SK-N-SH (cell line): ENCODE measurements around the gene TIAM1. TPM values are rescaled to one million over a fixed set of nuclear protein-coding genes. Genes with fewer than 3 reads are reported as not detected.

ENCODE experiments used
- CTCF ChIA-PET: fragments of 300-600, 350-600 bp; formaldehyde crosslinking; extraction: SDS; loops from one replicate; lab custom pipeline; 2021; lab: Yijun Ruan, JAX
- POLR2A ChIA-PET: fragments of 350-600 bp; sonication (Branson Sonifier 250); formaldehyde crosslinking; extraction: SDS; loops from one replicate; lab custom pipeline; 2020; ENCODE audit warnings: antibody characterized with exemption, inconsistent platforms; lab: Yijun Ruan, JAX
- DNase-seq: peaks from one replicate; pipeline ENCODE4 v3.0.0; 2012
- H2AFZ ChIP-seq: fragments of 200-600 bp; sonication (generic); 2 replicates; pipeline ENCODE4 v1.8.1; 2016; ENCODE audit warnings: antibody characterized with exemption, mild to moderate bottlenecking, low read depth
- H3F3A ChIP-seq: fragments of 200-600 bp; sonication (generic); replicated peaks from 2 replicates; pipeline ENCODE3; 2016; ENCODE audit warnings: antibody characterized with exemption, mild to moderate bottlenecking; ENCODE audit not compliant: insufficient read depth
- H3K27ac ChIP-seq, 2 experiments: fragments of 200-500 bp in 1 of 2; fragments of 200-600 bp in 1 of 2; sonication (Bioruptor generic) in 1 of 2; sonication (generic), shearing (Covaris generic) in 1 of 2; 2 replicates each; pipeline versions ENCODE4 v1.5.1 to v1.6.1; 2014 to 2016; ENCODE audit warnings: low read depth in 2 of 2, inconsistent platforms in 1 of 2, low read length in 1 of 2, mild to moderate bottlenecking in 1 of 2, mixed read lengths in 1 of 2
- H3K27me3 ChIP-seq: fragments of 200-600 bp; sonication (generic), shearing (Covaris generic); 2 replicates; pipeline ENCODE4 v1.6.1; 2016; ENCODE audit warnings: mixed run types; ENCODE audit not compliant: insufficient read depth
- H3K36me3 ChIP-seq, 2 experiments: fragments of 200-500 bp in 1 of 2; fragments of 200-600 bp in 1 of 2; sonication (Bioruptor generic) in 1 of 2; sonication (generic) in 1 of 2; replicated peaks in 1 of 2; 2 replicates each; pipeline versions ENCODE3 to v1.5.1; 2014 to 2016; ENCODE audit warnings: low read length in 1 of 2, mild to moderate bottlenecking in 1 of 2; ENCODE audit not compliant: insufficient read depth in 2 of 2, control insufficient read depth in 1 of 2
- H3K4me1 ChIP-seq, 2 experiments: fragments of 200-500 bp in 1 of 2; fragments of 200-600 bp in 1 of 2; sonication (Bioruptor generic) in 1 of 2; sonication (generic), shearing (Covaris generic) in 1 of 2; 2 replicates each; pipeline versions ENCODE4 v1.5.1 to v1.6.1; 2014 to 2016; ENCODE audit warnings: low read depth in 1 of 2, low read length in 1 of 2, mixed run types in 1 of 2; ENCODE audit not compliant: insufficient read depth in 2 of 2, control insufficient read depth in 1 of 2
- H3K4me2 ChIP-seq: fragments of 200-600 bp; sonication (generic), shearing (Covaris generic); 2 replicates; pipeline ENCODE4 v1.6.1; 2017; ENCODE audit warnings: mixed run types
- H3K4me3 ChIP-seq, 2 experiments: fragments of 200-500 bp in 1 of 2; fragments of 200-600 bp in 1 of 2; sonication (Bioruptor generic) in 1 of 2; sonication (generic), shearing (Covaris generic) in 1 of 2; 2 replicates each; pipeline versions ENCODE4 v1.5.1 to v1.8.1; 2014 to 2016; ENCODE audit warnings: low read depth in 2 of 2, inconsistent platforms in 1 of 2, low read length in 1 of 2, mild to moderate bottlenecking in 1 of 2, mixed read lengths in 1 of 2, moderate library complexity in 1 of 2
- H3K79me2 ChIP-seq: fragments of 200-600 bp; sonication (generic); 2 replicates; pipeline ENCODE4 v1.8.1; 2017; ENCODE audit warnings: mild to moderate bottlenecking; ENCODE audit not compliant: insufficient read depth
- H3K9ac ChIP-seq: fragments of 200-600 bp; sonication (generic); 2 replicates; pipeline ENCODE4 v1.6.1; 2017; ENCODE audit warnings: mixed run types
- H3K9me2 ChIP-seq: fragments of 200-600 bp; sonication (generic); 2 replicates; pipeline ENCODE4 v1.6.1; 2017; ENCODE audit warnings: mixed run types
- H3K9me3 ChIP-seq: fragments of 200-600 bp; sonication (generic); 2 replicates; pipeline ENCODE4 v1.6.1; 2017; ENCODE audit warnings: mixed run types, mild to moderate bottlenecking, moderate library complexity
- H4K20me1 ChIP-seq: fragments of 200-600 bp; sonication (generic); 2 replicates; pipeline ENCODE4 v1.6.1; 2017; ENCODE audit warnings: mild to moderate bottlenecking, mixed run types; ENCODE audit not compliant: insufficient read depth
- CHD2 ChIP-seq: fragments of 150-350 bp; IDR thresholded peaks from 2 replicates; pipeline ENCODE4 v1.6.1; 2018; ENCODE audit warnings: low read length; ENCODE audit not compliant: partially characterized antibody
- CTCF ChIP-seq: fragments of 200-600 bp; sonication (generic); IDR thresholded peaks from 2 replicates; pipeline ENCODE4 v1.6.1; 2017; ENCODE audit warnings: antibody characterized with exemption, mild to moderate bottlenecking, moderate library complexity
- FOSL2 ChIP-seq: IDR thresholded peaks from 2 replicates; pipeline ENCODE4 v1.4.0; 2012; ENCODE audit warnings: low read depth, mild to moderate bottlenecking, moderate library complexity, borderline replicate concordance
- FOXJ3 ChIP-seq: sonication (generic); formaldehyde crosslinking; IDR thresholded peaks from 2 replicates; pipeline ENCODE4 v1.5.1; 2020; ENCODE audit warnings: mild to moderate bottlenecking, missing genetic modification reagents
- FOXM1 ChIP-seq: IDR thresholded peaks from 2 replicates; pipeline ENCODE4 v1.4.0; 2012; ENCODE audit warnings: low read depth, mild to moderate bottlenecking
- GATA2 ChIP-seq: sonication (generic); formaldehyde crosslinking; IDR thresholded peaks from 2 replicates; pipeline ENCODE4 v1.5.0; 2020; ENCODE audit warnings: mild to moderate bottlenecking, missing genetic modification reagents
- JUND ChIP-seq: IDR thresholded peaks from 2 replicates; pipeline ENCODE4 v1.4.0; 2012
- MAX ChIP-seq: IDR thresholded peaks from 2 replicates; pipeline ENCODE4 v1.4.0; 2012; ENCODE audit warnings: low read depth
- MEF2A ChIP-seq: IDR thresholded peaks from 2 replicates; pipeline ENCODE4 v1.4.0; 2012; ENCODE audit warnings: low read depth, borderline replicate concordance
- NFIC ChIP-seq: IDR thresholded peaks from 2 replicates; pipeline ENCODE4 v1.4.0; 2012; ENCODE audit warnings: borderline replicate concordance
- NRF1 ChIP-seq: IDR thresholded peaks from 2 replicates; pipeline ENCODE4 v1.6.1; 2012; ENCODE audit warnings: low read depth, mild to moderate bottlenecking, low read length
- PBX3 ChIP-seq: IDR thresholded peaks from 2 replicates; pipeline ENCODE4; 2012
- POLR2AphosphoS5 ChIP-seq: IDR thresholded peaks from 2 replicates; pipeline ENCODE4 v1.6.1; 2012; ENCODE audit warnings: low read depth, low read length
- REST ChIP-seq: IDR thresholded peaks from 2 replicates; pipeline ENCODE4 v1.6.1; 2012; ENCODE audit warnings: mild to moderate bottlenecking, low read depth, low read length, moderate library complexity
- RFX5 ChIP-seq: IDR thresholded peaks from 2 replicates; pipeline ENCODE4 v1.6.1; 2012; ENCODE audit warnings: mild to moderate bottlenecking, improper control_type of control experiment, low read length
- RXRA ChIP-seq: IDR thresholded peaks from 2 replicates; pipeline ENCODE4 v1.4.0; 2012; ENCODE audit warnings: low read depth, mild to moderate bottlenecking, borderline replicate concordance
- SIN3A ChIP-seq: IDR thresholded peaks from 2 replicates; pipeline ENCODE4 v1.6.1; 2012; ENCODE audit warnings: low read depth, mild to moderate bottlenecking, low read length, moderate library complexity, borderline replicate concordance
- TCF12 ChIP-seq: IDR thresholded peaks from 2 replicates; pipeline ENCODE4 v1.4.0; 2012
- USF1 ChIP-seq: IDR thresholded peaks from 2 replicates; pipeline ENCODE4 v1.4.0; 2012; ENCODE audit warnings: low read depth, borderline replicate concordance
- USF2 ChIP-seq: fragments of 150-350 bp; IDR thresholded peaks from 2 replicates; pipeline ENCODE4 v1.6.1; 2017; ENCODE audit warnings: antibody characterized with exemption, low read length, low read depth, borderline replicate concordance
- YY1 ChIP-seq: IDR thresholded peaks from 2 replicates; pipeline ENCODE4 v1.4.0; 2012; ENCODE audit warnings: low read depth, mild to moderate bottlenecking
- ZBTB33 ChIP-seq: IDR thresholded peaks from 2 replicates; pipeline ENCODE4 v1.4.0; 2012; ENCODE audit warnings: low read depth, borderline replicate concordance
- WGBS: methylation state at CpG from one replicate; pipeline ENCODE4 v1.1.6; 2017; ENCODE audit warnings: low lambda C conversion rate; 5-methylcytosine and 5-hydroxymethylcytosine counted together
- polyA plus RNA-seq, 3 experiments: library from polyadenylated mRNA; depleted of rRNA; stranded (reverse); fragments of >200 nt; gene quantifications; 2 replicates each; pipeline ENCODE4 v1.2.3, GENCODE V29; 2012

Gene TIAM1
- polyA plus RNA-seq, 1 of the 3 experiments (the other 2 are of a cell fraction), result 1.7 TPM

GRCh38 chr21:31335957-31336738 lies 7.9 kb downstream of the TIAM1 start:
- Histone ChIP-seq H3K36me3 (no peaks in the 10 kb centered on the region), H3K4me3 (no peak overlapping the region), H3K9ac (no peak overlapping the region), H3K27me3 (no peaks in the 10 kb centered on the region), H3F3A (peaks cover 5% of the 10 kb centered on the region), H2AFZ (no peak overlapping the region; the same call in 1 of the 2 replicates), H3K9me3 (no peaks in the 10 kb centered on the region), H3K79me2 (no peaks in the 10 kb centered on the region), H3K4me1 (peaks cover 3 to 4% of the 10 kb centered on the region in 2 experiments; a peak in 2 of 4 replicates), H3K4me2 (peak overlapping the region; percentile 36; the same call in 1 of the 2 replicates), H3K27ac (peak overlapping the region in 1 of 2 experiments; percentile 57; a peak in 2 of 4 replicates), H4K20me1 (no peaks in the 10 kb centered on the region), H3K9me2 (no peaks in the 10 kb centered on the region)
- ChIA-PET CTCF (interaction anchor here (0.6 to 2.0 kb wide), 2 partner anchors 11 to 240 kb away, joined by 3 to 9 read pairs; no protein-coding TSS in a partner anchor), POLR2A (no interaction called here)
- no peak for DNase-seq
- WGBS, result 44% methylated on average over 12 of the region's 12 CpGs
- TF ChIP-seq RXRA (peak; percentile 14; the same call in 1 of the 2 replicates), USF1 (no peak), CHD2 (no peak), PBX3 (peak; percentile 66), CTCF (no peak), NFIC (peak; percentile 91), FOXJ3 (CRISPR knock-in tag) (no peak), FOSL2 (peak; percentile 95), GATA2 (CRISPR knock-in tag) (no peak), FOXM1 (no peak), YY1 (no peak), MEF2A (no peak), REST (no peak), ZBTB33 (no peak), RFX5 (no peak), SIN3A (no peak), USF2 (no peak), TCF12 (peak; percentile 88), JUND (peak; percentile 91), NRF1 (no peak), POLR2AphosphoS5 (no peak; the same call in 1 of the 2 replicates), MAX (no peak)
